ENCODE results near the gene CSF3. TPM values are rescaled to one million over a fixed set of nuclear protein-coding genes. Genes with fewer than 3 reads are reported as not detected.
"Not testable (repeated sequence)": the region's sequence is repeated elsewhere in the genome, so short reads cannot be mapped to it uniquely, and the experiment has no call there.

The CSF3 gene
- total RNA-seq, 2 experiments from 2014 or later, result not detected

DNA sequence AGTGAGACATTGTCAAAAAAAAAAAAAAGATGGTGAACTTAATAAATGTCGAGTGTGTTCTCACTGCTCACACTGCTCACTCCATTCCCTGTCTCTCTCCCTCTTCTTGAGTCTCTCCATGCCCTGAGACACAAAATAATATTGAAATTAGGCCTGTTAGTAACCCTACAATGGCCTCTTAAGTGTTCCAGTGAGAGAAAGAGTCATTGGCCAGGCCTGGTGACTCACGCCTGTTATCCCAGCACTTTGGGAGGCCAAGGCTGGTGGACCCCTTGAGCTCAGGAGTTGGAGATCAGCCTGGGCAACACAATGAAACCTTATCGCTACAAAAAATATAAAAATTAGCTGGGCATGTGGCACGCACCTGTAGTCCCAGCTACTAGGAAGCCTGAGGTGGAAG, 16.2 kb upstream of the CSF3 start:
- intact Hi-C loops (cut with DNase I, micrococcal nuclease), result no loop called here
- Histone ChIP-seq H3K4me1 (ENCODE audit: insufficient read depth, low read length) (no peaks in the 10 kb centered on the region), H3K9me3 (ENCODE audit: control insufficient read depth in 1 of 2, insufficient read depth in 1 of 2, low read length in 2 of 2) (no peaks in the 10 kb centered on the region), H3K4me3 (ENCODE audit: low read length) (no peak overlapping the region), H3K27me3 (ENCODE audit: control insufficient read depth in 1 of 2, insufficient read depth in 2 of 2, low read length in 2 of 2) (no peaks in the 10 kb centered on the region), H3K27ac (ENCODE audit: low read depth in 1 of 2, low read length in 2 of 2) (no peak overlapping the region), H3K36me3 (ENCODE audit: insufficient read depth, low read length) (peaks cover 38% of the 10 kb centered on the region)
- no peak for ATAC-seq (ENCODE audit: poor library complexity)
- H3K9me3 Mint-ChIP-seq, result no peaks in the 10 kb centered on the region
- no peak for DNase-seq
- ChIA-PET POLR2A (no interaction called here), CTCF (no interaction called here)
- TF ChIP-seq, protein P1, sequence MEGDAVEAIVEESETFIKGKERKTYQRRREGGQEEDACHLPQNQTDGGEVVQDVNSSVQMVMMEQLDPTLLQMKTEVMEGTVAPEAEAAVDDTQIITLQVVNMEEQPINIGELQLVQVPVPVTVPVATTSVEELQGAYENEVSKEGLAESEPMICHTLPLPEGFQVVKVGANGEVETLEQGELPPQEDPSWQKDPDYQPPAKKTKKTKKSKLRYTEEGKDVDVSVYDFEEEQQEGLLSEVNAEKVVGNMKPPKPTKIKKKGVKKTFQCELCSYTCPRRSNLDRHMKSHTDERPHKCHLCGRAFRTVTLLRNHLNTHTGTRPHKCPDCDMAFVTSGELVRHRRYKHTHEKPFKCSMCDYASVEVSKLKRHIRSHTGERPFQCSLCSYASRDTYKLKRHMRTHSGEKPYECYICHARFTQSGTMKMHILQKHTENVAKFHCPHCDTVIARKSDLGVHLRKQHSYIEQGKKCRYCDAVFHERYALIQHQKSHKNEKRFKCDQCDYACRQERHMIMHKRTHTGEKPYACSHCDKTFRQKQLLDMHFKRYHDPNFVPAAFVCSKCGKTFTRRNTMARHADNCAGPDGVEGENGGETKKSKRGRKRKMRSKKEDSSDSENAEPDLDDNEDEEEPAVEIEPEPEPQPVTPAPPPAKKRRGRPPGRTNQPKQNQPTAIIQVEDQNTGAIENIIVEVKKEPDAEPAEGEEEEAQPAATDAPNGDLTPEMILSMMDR (IDR thresholded peaks at IDR 0.05), result no peak
- H3K27ac Mint-ChIP-seq, result no peak overlapping the region
- H3K36me3 Mint-ChIP-seq (ENCODE audit: low read depth), result peaks cover 42% of the 10 kb centered on the region
- no peak overlapping the region for H3K4me3 Mint-ChIP-seq
- no peaks in the 10 kb centered on the region for H3K4me1 Mint-ChIP-seq (ENCODE audit: low read depth)
- H3K27me3 Mint-ChIP-seq, result no peaks in the 10 kb centered on the region

GRCh38 chr17:40000161-40000560, 15.1 kb upstream of the CSF3 start:
- no peak for ATAC-seq (ENCODE audit: poor library complexity)
- H3K27ac Mint-ChIP-seq, result no peak overlapping the region
- CTCF ChIA-PET, result no interaction called here

DNA sequence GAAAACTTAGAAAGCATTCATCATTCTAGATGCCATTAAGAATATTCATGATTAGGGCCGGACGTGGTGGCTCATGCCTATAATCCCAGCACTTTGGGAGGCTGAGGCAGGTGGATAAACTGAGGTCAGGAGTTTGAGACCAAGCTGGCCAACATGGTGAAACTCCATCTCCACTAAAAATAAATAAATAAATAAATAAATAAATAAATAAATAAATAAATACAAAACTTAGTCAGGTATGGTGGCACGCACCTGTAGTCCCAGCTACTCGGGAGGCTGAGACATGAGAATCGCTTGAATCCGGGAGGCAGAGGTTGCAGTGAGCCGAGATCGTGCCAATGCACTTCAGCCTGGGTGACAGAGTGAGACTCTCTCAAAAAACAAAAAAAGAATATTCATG, 13.9 kb upstream of the CSF3 start:
- ATAC-seq (ENCODE audit: poor library complexity); POLR2A ChIA-PET; H3K27me3 ChIP-seq (ENCODE audit: control insufficient read depth in 1 of 2, insufficient read depth in 2 of 2, low read length in 2 of 2); CTCF ChIA-PET; H3K4me1 Mint-ChIP-seq (ENCODE audit: low read depth); H3K9me3 Mint-ChIP-seq; H3K9me3 ChIP-seq (ENCODE audit: control insufficient read depth in 1 of 2, insufficient read depth in 1 of 2, low read length in 2 of 2); DNase-seq; H3K27ac ChIP-seq (ENCODE audit: low read depth in 1 of 2, low read length in 2 of 2); H3K27me3 Mint-ChIP-seq; intact Hi-C loops (cut with DNase I, micrococcal nuclease); H3K4me3 ChIP-seq (ENCODE audit: low read length); H3K27ac Mint-ChIP-seq; H3K4me3 Mint-ChIP-seq; H3K4me1 ChIP-seq (ENCODE audit: insufficient read depth, low read length): not testable (repeated sequence)
- H3K36me3 ChIP-seq (ENCODE audit: insufficient read depth, low read length), result peaks cover 17% of the 10 kb centered on the region
- peaks cover 21% of the 10 kb centered on the region for H3K36me3 Mint-ChIP-seq (ENCODE audit: low read depth)

More at GRCh38 chr17:40000161-40000560, 15.1 kb upstream of the CSF3 start:
- H3K27ac ChIP-seq (ENCODE audit: low read depth in 1 of 2, low read length in 2 of 2), result no peak overlapping the region
- POLR2A ChIA-PET, result no interaction called here
- H3K4me1 ChIP-seq (ENCODE audit: insufficient read depth, low read length), result no peaks in the 10 kb centered on the region
- no peaks in the 10 kb centered on the region for H3K27me3 Mint-ChIP-seq
- no peaks in the 10 kb centered on the region for H3K9me3 ChIP-seq (ENCODE audit: control insufficient read depth in 1 of 2, insufficient read depth in 1 of 2, low read length in 2 of 2)
- peaks cover 31% of the 10 kb centered on the region for H3K36me3 Mint-ChIP-seq (ENCODE audit: low read depth)
- intact Hi-C loops (cut with DNase I, micrococcal nuclease), result no loop called here
- H3K4me3 ChIP-seq (ENCODE audit: low read length), result no peak overlapping the region
- H3K4me1 Mint-ChIP-seq (ENCODE audit: low read depth), result no peaks in the 10 kb centered on the region
- no peaks in the 10 kb centered on the region for H3K27me3 ChIP-seq (ENCODE audit: control insufficient read depth in 1 of 2, insufficient read depth in 2 of 2, low read length in 2 of 2)
- DNase-seq, result no peak
- H3K9me3 Mint-ChIP-seq, result no peaks in the 10 kb centered on the region
- peaks cover 27% of the 10 kb centered on the region for H3K36me3 ChIP-seq (ENCODE audit: insufficient read depth, low read length)
- TF ChIP-seq, protein P1 (IDR thresholded peaks at IDR 0.05), result no peak
- no peak overlapping the region for H3K4me3 Mint-ChIP-seq

- CTCF ChIA-PET, result no interaction called here
- POLR2A ChIA-PET, result no interaction called here
- H3K27me3 Mint-ChIP-seq, result no peaks in the 10 kb centered on the region
Observed at GRCh38 chr17:40004072-40004471, 11.2 kb upstream of the CSF3 start.

More at GRCh38 chr17:40004072-40004471, 11.2 kb upstream of the CSF3 start:
- no peaks in the 10 kb centered on the region for H3K9me3 Mint-ChIP-seq
- no peaks in the 10 kb centered on the region for H3K36me3 Mint-ChIP-seq (ENCODE audit: low read depth)
- Histone ChIP-seq H3K27me3 (ENCODE audit: control insufficient read depth in 1 of 2, insufficient read depth in 2 of 2, low read length in 2 of 2) (no peaks in the 10 kb centered on the region), H3K27ac (ENCODE audit: low read depth in 1 of 2, low read length in 2 of 2) (no peak overlapping the region), H3K36me3 (ENCODE audit: insufficient read depth, low read length) (no peaks in the 10 kb centered on the region), H3K4me3 (ENCODE audit: low read length) (no peak overlapping the region), H3K4me1 (ENCODE audit: insufficient read depth, low read length) (no peaks in the 10 kb centered on the region), H3K9me3 (ENCODE audit: control insufficient read depth in 1 of 2, insufficient read depth in 1 of 2, low read length in 2 of 2) (no peaks in the 10 kb centered on the region)
- no peaks in the 10 kb centered on the region for H3K4me1 Mint-ChIP-seq (ENCODE audit: low read depth)
- intact Hi-C loops (cut with DNase I, micrococcal nuclease), result no loop called here
- ATAC-seq (ENCODE audit: poor library complexity) (no peak), DNase-seq (no peak)
- TF ChIP-seq, protein P1 (IDR thresholded peaks at IDR 0.05), result no peak
- H3K27ac Mint-ChIP-seq, result no peak overlapping the region
- H3K4me3 Mint-ChIP-seq, result no peak overlapping the region
